Activated CD8-positive, alpha-beta memory T cell treated with anti-CD3 and anti-CD28 coated beads, Interleukin-2, amount 50 U/mL, for 1 hour (primary cell): Measurements from ENCODE around the gene LAMA1.

ENCODE experiments used
- DNase-seq: peaks from one replicate; pipeline ENCODE4 v3.0.0-alpha.2; 2020; ENCODE audit errors: extremely low read depth

Gene LAMA1

DNA sequence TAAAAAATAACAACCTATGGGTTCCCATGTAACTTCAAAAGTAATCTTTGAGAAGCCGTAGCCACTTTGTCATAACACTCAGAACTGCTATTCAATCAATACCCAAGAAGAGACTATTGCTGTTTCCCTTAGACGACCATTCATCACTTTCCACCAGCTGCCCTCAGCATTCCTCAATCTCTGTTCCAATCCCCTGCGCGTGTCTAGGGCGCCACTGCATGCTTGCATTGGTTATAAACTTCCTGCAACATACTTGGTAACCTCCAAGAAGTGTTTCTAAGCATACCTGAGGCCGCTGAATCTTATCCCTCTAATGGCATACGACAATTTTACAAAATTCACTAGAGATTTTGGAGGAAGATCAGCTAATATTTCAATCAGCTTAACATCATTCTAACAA, 134.2 kb downstream of the LAMA1 start:
- DNase-seq = no peak

DNA sequence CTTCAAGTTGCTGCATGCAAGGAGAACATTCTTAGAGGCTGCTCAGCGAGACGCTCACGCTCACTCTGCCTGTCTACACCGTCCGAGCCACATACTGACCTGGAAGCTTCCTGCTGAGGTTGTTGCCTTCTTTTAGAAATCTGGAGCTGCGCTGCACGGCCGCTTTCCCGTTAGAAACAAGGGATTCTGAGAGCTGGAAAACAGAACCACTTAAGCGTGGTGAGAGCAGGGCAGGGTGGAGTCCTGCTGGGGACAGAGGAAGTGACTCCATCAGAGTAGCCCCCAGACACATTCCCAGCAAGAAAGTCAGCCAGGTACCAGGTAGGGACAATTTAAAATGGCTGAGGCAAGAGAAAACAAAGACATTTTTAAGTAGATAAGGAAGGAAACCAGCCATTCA, 135.2 kb downstream of the LAMA1 start:
- DNase-seq = no peak

DNA sequence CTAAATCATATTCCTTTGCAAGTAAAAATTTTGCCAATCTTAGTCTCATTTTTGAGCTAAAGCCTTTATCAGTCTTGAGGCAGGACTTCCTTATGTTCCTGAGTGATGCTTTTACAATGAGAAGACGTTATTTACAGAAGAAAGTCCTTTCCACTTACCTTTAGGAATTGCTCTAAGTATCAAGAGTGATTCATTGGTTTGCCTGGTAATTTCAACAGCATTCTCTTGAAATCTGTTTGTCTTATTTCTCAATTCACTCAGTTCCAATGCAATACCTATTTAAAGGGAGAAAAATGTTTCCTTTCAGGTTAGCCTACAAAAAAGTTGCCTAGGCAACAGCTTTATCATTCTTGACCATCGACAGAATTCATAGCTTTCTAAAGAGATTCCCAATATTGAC, 137.2 kb downstream of the LAMA1 start:
- DNase-seq = no peak

DNA sequence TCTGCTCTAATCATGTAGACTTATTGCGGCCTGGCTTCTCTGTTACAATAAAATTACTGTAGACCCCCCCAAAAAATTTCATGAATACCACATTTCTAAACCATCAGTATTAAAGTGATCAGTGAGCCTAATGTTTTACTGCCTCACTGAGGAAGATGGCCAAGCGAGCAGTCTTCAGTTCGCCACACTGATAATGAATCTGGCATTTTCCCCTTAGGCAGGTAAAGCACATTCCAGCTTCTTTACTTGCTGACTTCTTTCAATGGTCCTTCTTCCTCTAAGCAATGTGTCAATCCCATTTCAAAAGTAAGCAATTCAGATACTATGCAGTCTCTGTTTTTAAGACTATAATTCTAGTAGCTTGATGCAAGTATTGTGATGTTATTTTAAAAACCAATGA, 137.6 kb downstream of the LAMA1 start:
- DNase-seq = no peak

DNA sequence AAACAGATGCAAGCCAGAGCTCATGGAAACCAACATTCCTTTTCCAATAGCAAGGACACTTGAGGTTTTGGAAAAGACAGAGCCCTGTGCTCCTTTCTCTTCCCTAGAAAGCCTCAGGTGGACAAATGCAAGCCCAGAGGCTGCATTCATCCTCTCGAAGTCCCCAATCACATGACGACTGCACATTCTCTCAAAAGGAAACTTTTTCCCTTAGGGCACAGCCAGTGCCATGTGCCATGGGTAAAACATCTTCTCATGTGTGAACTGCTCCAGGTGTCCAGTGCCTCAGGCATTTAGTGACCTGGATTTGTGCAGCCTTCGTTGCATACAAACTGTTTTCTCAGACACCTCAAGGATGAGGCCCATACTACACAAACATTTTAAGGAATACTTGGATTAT, 140.7 kb downstream of the LAMA1 start:
- DNase-seq = no peak

DNA sequence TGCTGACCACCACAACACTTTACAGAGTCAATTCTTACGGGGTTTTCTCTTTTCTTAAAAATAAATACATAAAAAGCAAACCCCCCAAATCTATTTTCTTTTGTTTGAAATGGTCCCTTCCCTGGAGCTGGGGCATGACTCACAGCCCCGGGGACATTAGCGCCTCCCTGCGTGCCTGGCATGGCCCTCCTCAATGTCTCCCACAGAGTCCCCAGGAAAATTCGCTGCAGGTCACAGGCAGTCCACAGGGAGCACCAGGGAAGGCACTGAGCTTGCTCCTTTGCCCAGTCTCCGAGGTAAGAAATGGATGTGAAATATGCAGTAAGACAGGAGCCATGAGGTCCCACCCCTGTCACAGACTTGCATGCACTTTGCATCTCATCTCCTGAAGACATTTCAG, 142.5 kb downstream of the LAMA1 start:
- no peak for DNase-seq

DNA sequence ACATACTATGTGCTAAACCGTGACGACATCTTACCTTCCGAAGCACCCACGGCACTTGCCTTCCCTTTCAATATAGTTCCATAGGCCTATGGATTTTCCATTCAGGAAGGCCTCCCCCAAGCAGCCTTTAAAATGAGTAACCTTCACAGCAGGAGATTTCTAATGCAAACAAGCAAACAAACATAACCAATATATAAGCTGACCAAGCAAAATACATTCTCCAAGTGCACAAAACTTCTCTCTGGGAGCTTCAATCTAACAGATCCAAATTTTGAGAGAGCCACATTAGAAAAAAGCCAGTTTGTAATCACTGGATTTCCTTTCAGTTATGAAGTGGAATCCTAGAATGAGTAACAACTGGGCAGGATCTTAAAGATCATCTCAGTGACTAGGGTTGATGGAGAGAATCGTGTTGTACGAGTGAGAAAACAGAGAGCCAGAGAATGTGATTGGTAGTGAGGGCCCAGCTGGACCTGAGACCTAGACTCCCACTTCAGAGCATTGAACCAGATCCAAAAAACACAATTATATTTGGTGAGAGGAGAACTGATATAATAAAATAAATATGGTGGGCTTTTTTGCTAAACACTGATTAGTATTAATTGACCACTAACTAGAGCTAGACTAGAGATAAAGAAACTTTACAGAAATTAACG, 145.6 kb downstream of the LAMA1 start:
- DNase-seq = no peak

DNA sequence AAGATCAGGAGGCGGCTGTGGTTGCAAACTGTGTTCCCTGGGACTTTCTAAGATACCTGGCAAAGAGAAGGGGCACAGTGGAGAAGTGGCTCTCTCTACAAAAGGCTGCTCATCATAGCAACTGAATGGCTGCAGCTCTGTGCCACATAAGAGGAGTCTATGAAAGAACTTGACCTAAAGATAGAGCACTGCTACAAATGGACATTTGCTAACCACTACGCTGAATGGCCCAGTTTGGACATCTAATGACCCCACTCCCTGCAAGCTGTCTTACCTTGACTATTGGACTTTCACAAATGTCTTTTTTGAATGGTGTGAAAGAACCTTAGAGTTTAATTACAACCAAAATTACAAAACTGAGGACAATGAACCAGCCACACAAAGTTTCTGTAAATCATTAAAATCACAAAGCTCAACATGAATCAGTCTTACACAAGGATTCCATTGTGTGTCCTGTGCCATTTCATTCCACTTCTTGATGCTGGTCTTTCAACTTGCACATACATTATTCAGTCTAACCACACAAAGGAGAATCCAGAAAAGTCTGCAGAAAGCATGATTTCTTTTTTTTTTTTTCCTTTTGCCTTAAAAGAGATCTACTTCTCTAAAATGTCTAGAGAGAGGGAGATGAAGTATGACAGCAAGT, 154.0 kb downstream of the LAMA1 start:
- no peak for DNase-seq

DNA sequence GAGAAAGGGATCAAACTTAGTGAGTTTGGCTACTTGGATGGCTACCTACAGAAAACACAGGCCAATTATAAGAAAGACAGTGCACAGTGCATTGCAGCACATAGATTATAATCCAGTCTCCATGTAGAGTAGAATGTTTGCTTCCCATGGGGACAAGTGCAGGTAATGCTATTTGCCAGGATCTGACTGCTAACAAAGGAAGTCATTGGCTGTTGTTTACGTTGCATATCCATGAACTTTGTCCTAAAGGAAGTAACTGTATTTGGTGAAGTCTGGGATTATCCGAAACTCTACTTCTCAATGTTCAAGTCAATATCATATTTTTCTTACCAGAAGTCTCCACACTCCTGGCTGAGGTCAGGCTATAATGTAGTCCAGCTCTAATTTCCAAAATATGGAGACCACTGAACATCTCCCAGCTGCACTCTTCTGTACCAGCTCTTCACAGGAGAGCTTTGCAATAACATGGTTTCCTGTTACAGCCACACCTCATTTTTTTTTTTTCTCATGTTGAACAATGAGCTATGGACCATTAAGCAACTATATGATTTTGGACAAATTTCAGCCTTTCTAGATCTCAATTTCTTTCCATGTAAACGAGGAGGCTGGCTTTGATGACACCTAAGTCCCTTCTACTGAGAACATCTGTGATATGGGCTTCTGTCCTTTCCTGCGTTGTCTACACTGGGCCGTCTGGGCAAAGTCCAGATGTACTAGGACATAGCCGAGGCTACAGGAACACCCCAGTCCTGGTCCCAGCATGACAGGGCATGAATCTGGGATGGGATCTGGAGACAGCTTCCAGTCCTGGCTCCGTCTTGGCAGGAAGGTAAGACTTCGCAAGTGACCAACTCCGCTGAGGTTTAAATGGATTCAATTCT, 154.8 kb downstream of the LAMA1 start:
- no peak for DNase-seq

DNA sequence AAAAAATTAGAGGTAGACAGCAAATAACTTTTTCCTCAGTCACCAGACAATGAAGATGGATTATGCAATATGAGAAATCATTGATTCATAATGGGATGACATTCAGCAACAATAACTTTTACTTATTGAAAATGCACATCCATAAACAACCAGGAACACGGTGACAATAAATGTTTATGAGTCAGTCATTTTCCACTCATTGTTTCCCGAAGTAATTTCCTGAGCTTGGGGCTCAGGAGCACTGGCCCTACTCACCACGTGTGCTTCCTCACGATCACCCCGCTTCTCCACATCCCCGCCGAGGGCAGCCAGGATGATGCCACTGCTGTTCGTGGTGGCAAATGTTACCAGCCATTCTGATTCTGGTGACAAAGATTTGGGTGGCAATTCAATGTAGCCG, 156.3 kb downstream of the LAMA1 start:
- DNase-seq = no peak

DNA sequence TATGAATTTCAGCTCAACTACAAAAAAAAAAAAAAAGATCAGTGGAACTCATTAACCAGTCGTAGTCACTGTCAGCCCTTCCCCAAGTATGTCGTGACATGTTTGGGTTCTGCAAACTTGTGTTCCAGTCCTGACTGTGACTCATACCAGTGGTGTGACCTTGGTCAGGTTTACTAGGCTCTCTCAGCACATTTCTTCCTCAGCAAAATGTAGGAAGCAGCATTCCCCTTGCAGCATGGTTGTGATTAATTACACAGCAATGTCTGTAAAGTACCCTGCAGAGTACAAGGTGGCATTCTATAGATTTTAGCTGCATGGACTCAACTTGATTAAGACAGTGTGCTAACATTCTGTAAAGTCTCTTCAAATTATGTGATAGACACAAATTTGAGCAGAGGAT, 156.9 kb downstream of the LAMA1 start:
- DNase-seq = no peak

DNA sequence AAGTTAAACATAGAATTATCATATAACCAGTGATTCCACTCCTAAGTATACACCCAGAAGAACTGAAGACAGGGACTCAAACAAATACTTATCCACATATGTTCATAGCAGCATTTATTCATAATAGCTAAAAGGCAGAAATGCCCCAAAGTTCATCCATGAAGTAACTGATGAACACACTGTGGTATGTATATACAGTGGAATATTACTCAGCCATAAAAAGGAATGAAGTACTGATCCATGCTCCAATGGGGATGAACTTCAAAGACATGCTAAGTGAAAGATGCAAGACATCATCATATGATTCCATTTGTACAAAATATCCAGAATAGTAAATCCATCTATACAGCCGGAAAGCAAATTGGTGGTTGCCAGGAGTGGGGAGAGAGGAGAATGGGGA, 157.5 kb downstream of the LAMA1 start:
- DNase-seq = no peak

DNA sequence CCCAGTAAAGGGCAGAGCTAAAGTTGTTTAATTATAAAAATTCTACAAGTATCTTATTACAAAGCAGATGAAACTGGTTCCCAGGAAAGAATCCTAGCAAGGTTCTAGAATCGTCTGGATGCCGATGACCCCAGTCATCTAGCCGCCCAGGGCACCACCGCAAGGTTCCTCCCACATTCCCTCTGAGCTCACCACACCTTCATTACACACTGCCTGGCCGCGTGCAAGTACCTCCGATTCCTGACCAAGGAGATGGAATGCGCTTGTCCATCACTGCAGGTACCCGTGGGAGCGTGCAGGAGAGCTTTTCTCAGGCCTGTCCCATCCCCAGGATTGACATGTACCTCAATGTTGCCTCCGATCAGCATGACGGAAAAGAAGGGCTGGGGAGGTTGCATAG, 158.5 kb downstream of the LAMA1 start:
- no peak for DNase-seq

DNA sequence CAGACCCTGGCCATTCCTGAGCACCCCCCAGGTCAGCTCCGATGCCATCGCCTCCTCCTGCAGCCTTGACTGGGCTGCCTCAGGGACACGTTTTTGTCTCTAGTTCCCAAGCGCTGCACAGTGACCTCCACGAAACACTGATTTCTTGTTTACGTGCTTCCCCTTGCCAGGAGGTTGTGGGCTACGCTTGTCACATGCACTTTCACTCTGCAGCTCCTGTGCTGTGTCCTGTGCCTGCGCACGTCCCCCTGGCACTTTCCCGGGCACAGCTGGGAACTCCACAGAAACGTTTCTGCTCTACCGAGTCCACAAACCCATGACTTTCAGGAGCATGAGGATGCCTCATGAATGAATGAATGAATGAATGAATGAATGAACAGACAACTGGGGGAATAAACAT, 160.6 kb downstream of the LAMA1 start:
- no peak for DNase-seq

DNA sequence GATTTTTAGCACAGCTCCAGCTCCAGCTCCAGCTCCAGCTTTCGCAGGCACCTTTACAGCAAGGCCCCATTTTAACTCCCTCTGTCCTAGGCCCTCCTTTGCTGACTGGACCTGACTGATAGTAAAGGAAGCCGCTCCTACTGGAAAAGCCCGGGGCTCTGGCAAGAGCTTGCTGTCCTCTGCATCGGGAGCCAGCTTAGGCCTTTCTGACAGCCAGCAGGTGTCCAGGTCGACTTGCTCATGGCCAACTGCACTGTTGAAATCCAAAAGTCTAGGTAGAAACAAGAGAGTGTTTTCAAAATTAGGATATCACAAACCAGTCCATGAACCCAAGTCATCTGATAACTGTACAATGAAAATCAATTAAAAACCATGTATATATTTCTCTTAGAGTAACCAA, 161.1 kb downstream of the LAMA1 start:
- no peak for DNase-seq

DNA sequence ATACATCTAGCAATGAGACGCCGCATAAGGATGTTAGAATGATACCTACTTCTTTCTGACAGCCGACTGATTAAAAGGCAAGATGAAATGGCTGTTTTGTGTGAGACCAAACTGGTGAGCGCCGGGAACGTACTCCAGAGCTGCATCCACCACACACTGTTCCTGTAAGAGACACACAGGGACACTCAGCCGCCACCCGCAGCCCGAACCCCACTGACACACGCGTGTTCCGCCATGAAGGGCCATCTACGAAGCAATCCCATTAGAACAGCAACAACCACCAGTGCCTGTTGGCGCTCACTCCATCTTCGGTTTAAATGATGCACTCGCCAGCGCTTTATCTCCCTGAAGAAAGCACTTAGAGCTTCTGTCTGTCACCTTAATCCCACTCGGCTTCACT, 162.3 kb downstream of the LAMA1 start:
- DNase-seq = no peak

DNA sequence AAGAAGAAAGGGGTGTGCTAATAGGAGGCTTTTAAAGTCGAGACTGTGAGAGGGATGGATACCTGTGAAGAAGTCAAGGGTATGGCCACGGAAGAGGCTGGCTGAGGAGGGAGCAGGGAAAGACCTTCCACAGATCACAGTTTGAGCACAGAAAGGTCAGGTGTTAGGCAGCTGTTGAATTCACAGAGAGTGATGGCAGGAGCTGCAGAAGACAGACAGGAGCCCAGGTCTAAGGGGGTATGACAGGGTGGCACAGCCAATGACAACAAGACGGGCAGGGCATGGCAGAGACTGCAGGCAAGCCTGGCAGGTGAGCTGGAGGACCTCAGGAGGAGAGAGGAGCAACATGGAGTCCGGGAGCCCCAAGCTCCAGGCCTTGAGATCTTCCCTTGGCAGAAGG, 163.1 kb downstream of the LAMA1 start:
- DNase-seq = no peak

DNA sequence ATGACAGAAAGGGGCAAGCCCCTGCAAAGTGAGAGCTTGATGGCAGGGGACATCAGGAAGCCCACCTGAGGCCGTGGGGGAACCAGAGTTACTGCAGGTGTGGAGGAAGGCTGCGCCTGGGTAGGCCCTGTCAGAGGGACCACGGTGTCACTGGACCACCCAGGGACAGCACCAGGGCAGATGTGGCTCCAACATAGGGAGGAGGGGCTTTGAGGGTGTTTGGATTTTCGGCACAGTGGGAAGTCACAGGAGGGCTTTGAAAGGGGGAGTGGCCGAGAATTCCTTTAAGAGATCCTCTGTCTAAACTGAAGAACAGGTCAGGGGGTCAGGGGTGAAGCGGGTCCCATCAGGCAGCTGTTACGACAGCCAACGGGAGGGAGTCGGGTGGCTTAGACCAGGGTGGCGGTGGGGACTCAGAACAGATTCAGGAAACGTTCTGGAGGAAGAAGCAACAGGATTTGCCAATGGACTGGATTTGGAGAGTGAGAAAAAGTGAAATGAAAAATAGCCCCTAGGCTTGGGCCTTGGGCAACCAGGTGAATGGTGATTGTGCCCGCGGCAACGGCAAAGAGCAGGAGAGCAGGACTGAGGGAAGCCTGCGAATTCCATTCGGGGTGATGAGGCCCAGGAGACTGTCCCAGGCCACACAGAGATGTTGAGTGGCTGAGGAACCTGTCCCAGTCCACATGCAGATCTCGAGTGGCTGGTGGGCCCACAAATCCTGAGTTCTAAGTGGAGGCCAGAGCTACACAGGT, 166.1 kb downstream of the LAMA1 start:
- DNase-seq = no peak

DNA sequence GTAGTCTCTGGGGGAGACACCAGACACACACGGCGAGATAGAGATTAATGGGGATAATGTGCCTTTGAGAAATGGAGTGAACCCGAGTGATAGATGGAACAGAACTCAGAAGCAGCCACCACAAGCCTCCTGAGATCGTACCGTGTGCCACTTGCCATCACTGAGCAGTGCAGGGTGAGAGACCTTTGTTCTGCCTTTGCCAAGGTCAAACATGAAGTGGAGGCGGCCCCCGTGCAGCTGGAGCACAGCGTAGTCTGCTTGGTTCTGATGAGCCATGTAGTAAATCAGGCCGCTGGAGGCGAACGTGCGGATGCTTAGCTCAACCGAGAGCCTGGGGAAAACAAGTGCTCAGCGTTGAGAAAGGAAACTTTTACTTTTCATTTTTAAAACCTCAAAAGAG, 167.0 kb downstream of the LAMA1 start:
- no peak for DNase-seq

DNA sequence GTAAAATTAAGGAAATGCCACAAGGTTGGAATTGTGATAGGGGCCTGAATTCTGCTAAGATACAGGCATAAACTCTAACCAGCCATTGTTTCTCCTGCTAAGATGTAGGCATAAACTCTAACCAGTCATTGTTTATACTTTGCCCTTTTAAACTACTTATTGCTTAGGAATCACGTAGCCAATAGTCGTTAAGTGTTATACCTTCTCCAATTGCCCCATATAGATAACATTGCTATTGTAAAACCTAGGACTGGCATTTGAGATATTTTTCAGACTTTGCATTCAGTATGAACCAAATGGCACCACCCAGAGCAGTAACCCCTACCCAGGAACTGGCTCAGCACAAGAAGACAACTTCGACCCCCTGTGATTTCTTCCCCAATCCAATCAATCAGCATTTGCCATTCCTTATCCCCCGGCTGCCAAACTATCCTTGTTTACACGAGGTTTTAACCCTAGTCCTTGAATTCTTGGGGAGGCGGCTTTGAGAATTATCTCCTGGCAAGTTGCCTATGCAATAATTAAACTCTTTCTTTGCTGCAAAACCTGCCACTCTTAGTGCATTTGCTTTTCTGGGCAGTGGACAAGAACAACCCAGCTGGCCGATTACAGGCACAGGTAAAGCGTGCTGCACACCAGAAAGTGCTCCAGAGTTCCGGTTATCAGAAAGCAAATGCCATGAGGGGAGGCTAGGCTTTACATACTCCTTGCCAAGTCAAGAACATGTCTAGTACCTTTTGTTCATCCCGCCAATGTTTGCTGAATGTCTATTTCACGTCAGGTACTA, 167.6 kb downstream of the LAMA1 start:
- DNase-seq = no peak

DNA sequence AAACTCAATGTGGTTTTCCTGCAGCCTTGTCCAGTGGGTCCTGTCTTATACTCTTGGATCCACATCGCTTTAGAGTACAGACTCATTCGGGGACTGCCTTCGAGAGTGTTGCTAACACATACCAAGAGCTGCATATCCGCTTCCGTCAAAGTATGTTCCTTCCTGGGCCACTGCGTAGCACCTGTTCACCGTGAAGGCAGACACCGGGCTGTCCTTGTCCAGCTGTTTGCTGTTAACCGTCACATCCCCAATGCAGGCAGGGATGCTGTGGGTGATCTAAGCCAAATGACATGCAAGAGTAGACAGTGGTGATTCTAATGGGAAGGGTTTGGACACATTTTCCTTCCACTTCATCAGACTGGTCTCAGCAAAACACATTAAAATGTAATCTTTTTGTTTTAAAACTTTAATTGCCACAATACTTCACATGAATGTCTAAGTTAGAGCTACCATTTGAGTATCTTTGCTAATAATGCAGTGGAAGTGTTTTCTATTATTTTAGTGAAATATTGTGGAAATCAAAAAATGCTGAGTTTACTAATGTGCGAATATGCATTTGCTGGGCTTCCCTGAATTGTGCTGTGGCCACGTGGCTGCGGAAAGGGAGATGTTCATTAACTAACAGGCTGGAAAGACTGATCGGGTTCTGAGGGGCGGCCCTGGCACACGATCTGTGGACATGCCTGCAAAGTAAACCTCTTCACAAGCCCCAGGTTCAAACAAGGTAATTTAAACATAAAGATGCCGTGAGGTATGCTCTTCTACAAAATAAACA, 169.1 kb downstream of the LAMA1 start:
- no peak for DNase-seq
